ENCODE results near the gene PRDM16.

PRDM16 gene

DNA sequence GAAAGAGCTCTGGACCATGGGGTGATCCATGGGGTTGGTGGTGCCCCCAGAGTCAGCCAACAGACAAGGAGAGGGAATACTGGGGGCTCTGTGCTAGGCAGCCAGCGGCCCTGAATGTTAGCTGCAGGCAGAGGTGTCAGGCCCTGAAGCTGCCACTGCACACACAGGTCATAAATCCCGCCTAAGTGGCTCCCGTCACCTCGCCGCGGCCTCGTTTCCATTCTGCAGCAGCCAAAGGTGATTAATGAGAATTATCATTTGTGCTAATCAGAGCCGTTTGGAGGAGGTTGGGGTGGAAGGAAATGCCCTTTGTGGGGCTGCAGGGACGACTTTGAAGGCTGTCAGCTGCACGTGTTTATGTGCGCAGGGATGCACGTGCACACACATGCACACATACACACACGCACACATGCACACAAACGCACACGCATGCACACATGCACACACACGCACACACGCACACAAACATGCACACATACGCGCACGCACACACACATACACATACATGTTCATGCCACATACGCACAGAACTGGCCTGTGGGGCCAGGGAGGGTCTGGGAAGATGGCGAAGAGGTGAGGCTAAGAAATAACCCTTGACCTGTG lies 296.6 kb downstream of the PRDM16 start:
- FAIRE-seq (peak; percentile 42), DNase-seq (ENCODE audit: low spot score) (no peak)

DNA sequence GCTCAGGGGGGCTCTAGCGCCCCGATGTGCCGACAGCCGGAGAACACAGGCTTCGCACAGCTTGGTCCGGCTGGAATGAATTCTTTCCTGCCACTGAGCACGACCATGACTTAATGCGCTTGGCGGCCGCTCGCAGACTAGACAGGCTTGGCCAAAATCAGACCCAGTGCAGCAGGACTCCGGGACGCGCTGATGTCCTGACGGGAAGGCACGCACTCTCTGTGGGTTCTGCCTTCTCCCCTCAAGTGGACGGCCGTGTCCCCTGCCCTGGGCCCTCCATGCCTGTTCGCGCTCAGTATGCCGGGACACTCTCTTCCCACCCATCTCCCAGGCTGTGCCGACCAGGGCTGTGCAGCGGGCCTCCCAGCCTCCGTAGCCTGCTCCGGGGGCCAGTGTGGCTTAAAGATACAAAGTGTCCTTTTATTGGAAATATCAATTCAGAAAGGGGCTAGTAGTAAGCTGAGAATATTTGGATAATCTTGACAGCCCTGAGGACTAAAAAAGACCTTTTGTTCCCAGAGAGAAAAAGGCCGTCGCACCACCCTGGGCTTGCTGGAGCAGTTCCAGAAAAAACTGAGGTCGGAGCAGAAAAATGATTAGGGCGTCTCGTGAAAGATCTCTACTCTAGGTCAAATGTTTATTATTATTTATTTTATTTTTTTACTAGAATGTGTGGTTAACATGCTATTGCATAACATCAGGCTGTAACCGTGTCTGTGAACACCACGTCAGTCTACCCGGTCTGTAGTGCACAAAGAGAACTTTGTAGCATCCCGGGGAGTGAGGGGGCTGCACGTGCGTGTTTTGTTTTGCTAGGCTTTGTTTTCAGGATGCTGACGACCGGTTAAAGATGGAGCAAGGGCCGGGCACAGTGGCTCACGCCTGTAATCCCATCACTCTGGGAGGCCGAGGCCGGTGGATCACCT lies 297.4 kb downstream of the PRDM16 start:
- FAIRE-seq (no peak), DNase-seq (ENCODE audit: low spot score) (no peak)

DNA sequence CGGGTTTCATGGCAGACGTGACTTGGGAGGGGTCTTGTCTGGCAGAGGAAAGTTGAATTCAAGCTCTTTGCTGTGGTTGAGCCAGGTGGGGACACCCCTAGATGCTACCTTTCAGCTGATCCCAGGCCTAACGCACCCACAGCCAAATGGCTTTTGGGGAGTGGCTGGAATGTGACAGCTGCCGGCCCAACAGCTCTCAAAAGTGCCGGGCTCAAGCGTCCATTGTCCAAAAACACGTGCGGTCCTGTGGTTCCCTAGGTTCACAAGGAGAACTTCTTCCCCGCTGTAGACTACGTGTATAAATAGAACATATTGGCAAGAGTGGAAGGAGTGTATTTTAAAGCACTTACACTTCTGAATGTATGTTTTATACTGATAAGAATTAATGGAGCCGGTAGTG lies 298.4 kb downstream of the PRDM16 start:
- no peak for DNase-seq (ENCODE audit: low spot score)
- FAIRE-seq: no peak

DNA sequence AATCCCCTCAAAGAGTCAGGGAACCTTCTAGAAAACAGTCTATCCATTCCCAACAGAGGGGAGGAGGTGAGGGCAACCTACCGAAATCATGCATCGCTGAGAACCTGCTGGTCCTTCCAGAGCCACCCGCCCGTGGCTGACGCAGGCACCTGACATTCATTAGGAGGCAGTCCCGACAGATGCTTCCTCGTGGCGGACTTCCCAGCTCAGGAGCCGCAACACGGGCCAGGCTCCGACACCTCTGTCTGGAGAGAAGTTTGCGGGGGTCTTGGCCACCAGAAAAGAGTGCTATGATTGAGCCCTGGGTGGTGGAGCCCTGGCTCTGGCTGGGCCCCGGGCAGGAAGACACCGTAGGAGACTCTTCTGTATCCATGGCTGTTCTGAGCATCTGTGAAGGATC lies 299.1 kb downstream of the PRDM16 start:
- DNase-seq (ENCODE audit: low spot score): no peak
- FAIRE-seq: no peak

DNA sequence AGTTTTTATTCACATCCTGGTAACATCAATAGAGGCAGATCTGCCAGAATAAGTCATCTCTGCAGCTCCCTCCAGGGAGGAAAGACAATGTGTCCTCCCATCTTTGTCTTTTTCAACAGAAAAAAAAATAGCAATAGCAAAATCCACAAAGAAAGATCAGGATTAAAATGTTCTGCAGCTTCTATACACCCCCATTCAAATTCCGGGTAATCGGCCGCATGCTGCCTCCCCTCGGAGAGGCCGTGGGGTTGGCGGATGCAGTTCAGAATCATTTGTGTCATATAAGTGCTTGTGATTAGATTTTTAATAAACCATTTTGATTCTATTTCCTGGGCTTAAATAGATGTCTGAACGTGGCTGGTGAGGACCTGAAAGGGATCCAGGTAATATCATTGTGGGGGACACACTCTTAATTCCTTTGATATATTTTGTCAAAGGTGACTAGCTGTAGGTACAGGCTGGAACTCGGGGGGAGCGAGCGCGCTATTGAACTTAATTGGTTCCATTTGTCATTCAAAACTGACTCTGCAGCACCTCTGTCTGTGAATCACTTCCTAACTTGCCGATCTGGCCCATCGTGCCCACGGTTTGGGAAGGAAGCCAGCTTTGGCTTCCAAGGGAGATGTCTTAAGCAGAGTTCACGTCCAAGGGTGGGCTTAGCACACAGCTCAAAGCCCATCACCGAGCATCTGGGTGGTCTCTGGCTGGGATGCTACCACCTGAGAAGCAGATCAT lies 299.9 kb downstream of the PRDM16 start:
- DNase-seq (ENCODE audit: low spot score): no peak
- no peak for FAIRE-seq

DNA sequence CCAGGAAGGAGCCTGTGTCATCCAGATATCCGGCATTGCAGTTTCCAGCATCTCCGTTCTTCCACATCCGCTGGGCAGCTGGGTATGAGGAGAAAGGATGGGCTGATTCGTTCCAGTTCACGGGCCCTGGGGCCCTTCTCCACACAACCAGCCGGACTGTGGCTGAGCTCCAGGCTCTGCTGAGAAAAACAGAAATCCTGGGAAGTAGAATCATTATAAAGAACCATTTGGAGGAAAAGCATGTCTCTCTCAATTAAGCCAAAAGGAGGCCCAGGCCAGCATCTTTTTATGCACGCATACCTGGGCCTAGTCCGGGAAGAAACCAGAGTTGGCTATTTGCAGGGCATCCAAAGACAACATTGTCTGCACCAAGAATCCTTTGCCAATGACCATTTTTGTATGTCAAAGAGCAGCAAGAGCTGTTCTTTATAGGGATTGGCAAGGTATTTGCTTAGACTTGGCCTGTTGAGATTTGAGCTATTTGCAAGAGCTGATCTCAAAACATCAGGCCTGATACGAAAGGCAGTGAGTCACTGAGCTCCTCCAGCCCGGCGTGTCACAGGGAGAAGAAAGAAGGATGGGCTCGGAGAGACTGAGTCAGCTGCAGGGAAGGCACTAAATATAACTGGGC lies 300.6 kb downstream of the PRDM16 start:
- FAIRE-seq: no peak

DNA sequence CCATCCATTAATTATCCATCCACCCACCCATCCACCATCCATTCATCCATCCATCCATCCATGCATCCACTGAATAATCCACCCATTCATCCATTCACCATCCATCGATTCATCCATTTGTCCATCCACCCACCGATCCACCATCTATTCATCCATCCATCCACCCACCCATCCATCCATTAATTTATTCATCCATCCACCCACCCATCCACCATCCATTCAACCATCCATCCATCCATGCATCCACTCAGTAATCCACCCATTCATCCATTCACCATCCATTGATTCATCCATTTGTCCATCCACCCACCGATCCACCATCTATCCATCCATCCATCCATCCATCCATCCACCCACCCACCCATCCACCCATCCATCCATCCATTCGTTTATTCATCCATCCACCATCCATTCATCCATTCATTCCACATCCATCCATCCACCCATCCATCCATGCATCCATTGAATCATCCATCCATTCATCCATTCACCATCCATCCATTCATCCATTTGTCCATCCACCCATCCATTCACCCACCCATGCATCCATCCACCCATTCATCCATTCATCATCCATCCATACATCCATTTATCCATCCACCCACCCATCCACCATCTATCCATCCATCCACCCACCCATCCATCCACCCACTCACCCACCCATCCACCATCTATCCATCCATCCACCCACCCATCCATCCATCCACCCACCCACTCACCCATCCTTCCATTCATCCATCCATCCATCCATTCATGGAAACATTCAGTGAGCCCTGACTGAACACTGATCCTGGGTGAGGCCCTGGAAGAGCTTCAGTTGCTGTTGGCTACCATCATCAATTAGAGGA lies 302.1 kb downstream of the PRDM16 start:
- no peak for DNase-seq (ENCODE audit: low spot score)
- no peak for FAIRE-seq

More for the DNA sequence above, 300.6 kb downstream of the PRDM16 start:
- peak; percentile 18 for DNase-seq (ENCODE audit: low spot score)

DNA sequence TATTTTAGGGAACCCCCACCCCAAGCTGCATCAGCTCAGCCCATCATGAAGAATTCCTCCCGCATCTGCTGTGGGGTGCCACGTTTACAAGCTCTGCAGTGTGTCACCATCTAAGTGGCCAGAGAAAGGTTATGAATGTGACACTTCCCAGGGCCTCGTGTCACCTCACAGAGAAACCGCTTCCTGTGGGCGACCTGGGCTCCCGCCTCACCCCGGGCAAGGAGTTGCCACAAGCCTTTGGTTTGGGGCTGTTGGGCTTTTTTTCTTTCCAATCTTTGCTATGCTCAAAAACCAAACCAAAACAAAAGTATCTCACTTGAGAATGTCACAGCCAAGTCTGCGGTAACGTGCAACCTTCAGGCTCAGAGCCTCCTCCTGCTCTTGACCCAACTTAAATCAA lies 303.3 kb downstream of the PRDM16 start:
- FAIRE-seq: no peak
- no peak for DNase-seq (ENCODE audit: low spot score)

DNA sequence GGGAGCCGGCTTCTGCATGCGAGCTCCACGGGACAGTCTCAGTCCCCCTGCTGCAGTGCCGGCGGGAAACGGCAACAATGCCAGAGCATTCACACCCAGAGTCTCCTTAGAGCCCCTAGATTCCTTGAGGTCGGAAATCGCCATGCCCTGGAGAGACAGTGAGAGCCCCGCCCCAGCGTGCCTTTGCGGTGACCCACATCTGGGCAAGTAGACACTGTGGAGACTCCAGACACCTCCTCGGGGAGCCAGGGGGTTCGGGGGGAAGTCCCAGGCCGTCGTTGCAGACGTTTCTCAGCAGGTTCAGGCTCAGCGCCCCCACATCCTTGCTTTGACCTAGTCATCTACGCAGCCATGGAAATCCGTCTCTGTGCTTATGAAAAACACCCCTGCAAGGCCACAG lies 304.2 kb downstream of the PRDM16 start:
- no peak for FAIRE-seq

DNA sequence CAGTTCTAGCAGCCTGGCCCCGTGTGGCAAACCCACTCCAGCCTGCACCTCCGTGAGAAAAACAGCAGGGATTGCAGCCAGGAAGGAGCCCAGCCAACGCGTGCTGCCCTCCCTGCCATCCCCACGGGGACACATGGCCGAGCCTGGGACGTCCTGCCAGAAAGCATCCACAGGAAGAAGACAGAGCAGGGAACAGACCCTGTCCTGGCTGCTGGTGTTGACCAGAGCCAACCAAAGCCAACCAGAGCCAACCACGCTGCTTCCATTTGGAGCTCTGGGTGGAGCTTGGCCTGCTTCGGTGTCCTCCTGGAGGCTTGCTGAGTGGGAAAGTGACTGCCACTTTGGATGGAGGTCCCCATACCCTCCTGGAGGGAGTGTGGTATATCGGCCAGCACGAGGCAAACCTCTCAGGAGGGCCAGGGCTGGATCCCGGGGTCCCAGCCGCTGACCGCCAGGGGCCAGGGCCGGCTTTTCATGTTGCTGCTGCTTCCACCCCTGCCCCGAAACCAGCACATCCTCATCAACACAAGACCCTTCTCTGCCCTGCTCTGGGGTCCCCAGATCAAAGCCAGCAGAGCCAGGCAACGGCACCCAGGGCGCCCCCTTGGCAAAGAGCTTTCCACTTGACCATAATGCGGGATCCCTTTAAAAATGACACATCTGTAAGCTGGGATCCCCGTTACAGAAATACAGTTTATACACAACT lies 304.9 kb downstream of the PRDM16 start:
- no peak for DNase-seq (ENCODE audit: low spot score)
- FAIRE-seq: no peak

More for the DNA sequence above, 304.2 kb downstream of the PRDM16 start:
- DNase-seq (ENCODE audit: low spot score): no peak

DNA sequence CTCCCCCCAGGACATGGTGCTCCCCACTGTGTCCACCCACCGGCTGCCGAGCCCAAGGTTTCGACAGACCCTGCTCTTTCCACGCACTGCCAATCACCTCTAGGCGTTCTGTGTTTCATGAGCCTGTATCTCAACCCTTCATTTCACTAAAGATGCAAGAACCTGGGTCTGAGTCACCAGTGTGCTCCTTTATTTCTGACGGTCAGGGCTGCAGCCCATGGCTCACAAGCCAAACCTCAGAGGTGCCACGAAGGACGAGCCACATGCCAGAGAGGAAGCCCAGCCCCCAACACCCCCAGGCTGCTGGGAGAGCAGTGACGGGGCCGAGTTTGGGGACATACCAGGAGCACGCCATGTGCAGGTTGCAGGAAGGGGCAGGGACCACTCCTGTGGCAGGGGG lies 306.2 kb downstream of the PRDM16 start:
- DNase-seq (ENCODE audit: low spot score): no peak

DNA sequence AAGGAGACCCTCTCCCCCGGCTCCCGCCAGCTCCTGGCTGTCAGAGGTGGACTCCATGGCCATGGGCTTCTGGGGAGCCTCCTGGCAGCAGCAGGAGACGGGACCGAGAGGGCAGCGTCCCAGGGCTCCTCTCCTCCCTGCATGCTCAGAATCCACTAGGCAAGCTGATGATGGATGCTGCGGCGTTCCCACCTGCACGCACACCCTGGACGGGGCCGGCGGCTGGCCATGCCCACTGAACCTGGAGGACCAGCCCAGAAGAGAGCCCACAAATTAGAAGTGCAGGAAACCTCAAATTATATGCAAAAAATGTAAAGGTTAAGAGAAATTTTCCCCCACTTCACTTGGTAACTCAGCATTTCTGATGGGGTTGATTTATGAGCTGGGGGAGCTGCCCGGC lies 308.2 kb downstream of the PRDM16 start:
- DNase-seq (ENCODE audit: low spot score) (no peak), FAIRE-seq (no peak)

More for the DNA sequence above, 306.2 kb downstream of the PRDM16 start:
- no peak for FAIRE-seq

DNA sequence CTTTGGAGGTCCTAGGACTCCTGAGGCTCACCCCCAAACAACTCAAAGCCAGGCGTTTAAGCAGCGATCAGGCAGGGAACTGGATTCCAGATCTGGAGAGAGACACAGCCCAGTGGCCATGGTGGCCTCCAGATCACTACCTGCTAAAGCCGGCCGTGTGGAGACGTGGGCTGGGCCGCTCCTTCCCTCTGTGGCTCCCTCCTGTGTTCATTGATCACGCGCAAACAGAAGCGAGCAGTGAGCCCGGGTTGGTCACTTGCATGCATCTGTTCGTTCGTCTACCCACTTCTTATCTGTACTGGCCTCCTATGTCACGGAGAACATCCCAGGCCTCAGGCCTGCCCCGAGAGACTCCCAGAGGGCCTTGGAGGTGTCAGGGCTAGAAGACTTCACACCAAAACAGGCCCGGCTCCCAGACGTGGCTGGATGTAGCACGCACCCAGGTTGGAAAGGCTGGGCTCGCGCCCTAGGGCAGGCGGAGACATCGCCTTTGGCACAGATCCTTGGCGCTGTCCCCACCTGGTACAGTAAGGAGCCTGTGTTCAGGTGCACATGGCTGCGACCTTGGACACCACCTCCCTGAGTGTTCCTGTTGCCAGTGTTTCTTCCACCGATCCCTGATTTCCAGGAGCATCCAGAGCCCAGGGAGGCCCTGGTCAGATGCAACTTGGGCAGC lies 308.7 kb downstream of the PRDM16 start:
- DNase-seq (ENCODE audit: low spot score) (no peak), FAIRE-seq (no peak)

DNA sequence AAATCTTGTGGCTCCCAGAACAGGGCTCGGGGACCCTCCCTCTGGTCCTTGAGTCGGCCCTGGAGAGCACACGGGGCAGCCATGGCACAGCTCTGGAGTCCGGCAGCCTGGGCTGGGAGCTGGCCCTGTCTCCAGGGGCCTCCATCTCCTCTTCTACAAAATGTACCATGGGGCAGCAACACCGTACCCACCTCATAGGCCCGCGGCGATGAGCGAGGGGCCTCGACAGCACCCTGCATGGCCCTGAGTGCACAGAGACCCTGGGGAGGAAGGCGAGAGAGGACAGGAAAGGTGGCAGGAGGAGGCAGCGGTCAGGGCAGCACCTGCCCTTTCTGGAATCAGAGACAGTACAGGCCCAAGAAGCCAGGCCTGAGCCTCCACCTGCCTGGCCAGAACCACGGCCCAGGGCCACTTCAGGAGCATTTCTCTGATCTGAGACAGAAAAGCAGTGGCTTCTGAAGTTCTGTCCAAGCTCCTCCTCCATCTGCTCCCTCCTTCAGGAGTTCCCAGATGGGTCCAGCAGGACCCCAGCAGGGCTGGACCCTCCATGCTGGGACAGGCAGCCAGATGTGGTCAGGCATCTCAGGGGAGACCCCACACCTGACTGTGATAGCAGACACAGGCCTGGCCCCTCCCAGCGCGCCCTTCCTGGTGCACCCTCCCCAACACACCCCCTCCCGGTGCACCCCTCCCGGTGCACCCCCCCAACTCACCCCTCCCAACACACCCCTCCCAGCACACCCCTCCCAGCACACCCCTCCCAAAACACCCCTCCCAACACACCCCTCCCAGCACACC lies 309.6 kb downstream of the PRDM16 start:
- DNase-seq (ENCODE audit: low spot score): no peak
- FAIRE-seq: no peak

DNA sequence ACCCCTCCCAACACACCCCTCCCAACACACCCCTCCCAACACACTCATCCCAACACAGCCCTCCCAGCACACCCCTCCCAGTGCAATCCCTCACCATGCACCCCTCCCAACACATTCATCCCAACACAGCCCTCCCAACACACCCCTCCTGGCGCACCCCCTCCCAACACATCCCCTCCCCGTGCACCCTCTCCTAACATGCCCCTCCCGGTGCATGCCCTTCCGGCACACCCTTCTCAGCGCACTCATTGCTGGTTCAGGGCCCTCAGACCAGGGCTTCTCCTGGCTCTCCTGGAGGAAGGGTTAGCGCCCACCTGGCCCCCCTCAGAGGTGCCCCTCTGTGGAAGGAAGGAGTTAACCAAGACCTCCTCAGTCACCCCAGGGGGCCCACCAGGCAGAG lies 310.9 kb downstream of the PRDM16 start:
- no peak for FAIRE-seq

DNA sequence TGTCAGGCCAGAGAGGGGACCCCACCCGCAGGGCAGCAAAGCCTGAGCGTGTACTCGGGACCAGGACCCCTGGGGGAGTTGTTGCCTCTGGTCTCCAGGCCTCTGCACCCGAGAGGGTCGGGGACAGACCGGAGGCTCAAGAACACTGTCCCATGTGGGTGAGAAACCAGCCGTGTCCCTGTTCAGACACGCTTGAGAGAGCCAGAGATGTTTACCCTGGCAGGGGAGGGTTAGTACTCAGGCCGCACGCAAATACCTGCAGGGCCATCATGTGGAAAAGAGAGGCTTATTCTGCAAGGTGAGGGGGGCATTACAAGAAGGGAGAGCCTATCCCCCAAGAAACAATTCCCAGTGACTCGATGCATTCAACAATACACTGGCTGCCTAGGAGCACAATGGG lies 311.5 kb downstream of the PRDM16 start:
- FAIRE-seq (no peak), DNase-seq (ENCODE audit: low spot score) (no peak)

More for the DNA sequence above, 310.9 kb downstream of the PRDM16 start:
- no peak for DNase-seq (ENCODE audit: low spot score)

DNA sequence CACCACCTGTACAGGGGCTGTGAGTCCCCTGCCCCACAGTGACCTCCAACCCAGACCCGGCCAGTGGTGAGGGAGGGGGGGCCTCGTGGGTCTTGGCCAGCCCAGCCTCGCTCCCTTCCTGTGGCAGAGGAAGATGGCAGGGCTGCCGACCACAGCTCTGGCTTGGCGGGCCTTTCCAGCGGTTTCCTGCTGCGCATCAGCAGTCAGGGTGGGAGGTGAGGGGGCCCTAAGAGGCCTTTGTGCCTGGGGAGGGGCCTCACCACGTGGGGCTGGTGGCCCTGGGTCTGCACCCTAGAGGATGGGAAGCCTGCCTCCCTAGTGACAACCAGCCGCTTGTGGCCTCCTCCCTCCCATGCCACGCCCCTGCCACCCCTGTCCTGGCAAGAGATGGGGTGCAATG lies 312.9 kb downstream of the PRDM16 start:
- DNase-seq (ENCODE audit: low spot score) (no peak), FAIRE-seq (no peak)

DNA sequence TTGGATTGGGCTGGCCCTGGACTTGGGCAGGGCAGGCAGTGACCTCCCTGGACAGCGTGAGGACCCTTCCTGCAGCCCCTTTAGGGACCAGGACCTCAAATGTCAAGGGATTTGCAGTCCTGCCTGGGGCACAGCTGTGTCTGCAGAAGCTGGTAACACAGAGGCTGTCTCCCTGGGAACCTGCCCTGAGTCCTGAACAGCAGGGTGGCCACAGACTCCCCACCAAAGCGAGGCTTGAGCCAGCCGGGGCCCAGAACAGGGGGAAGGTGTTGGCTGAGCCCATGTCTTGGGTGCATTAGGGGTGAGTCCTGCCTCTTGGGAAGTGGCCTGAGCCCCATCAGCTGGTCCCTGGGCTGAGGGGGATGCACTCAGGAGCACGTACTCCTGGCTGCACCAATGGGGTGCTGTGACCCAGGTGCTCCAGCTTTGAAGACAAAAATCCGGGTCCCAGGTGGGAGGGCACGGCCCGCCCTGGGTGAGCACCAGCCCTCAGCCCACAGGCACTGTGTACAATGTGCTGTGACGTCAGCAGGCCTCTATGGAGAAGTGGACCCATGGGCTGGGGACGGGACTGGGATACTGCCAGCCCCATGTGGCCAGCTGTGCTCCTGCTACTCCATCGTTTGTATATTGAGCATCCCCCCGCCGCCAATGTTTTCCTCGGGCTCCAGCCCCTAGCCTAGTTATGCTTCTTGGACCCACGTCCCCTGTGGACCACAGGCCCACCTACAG lies 313.5 kb downstream of the PRDM16 start:
- no peak for DNase-seq (ENCODE audit: low spot score)
- no peak for FAIRE-seq

Data from urothelium cell line (cell line).